ENCODE measurements around the gene CBY3. TPM values are rescaled to one million over a fixed set of nuclear protein-coding genes. Genes with fewer than 3 reads are reported as not detected.
"Not testable (repeated sequence)": the region's sequence is repeated elsewhere in the genome, so short reads cannot be mapped to it uniquely, and the experiment has no call there.

CBY3 gene
- total and polyA plus RNA-seq, 2 of the 13 experiments (the other 11 are each of a cell fraction or from before 2014, with no cell fraction given), result not detected

DNA sequence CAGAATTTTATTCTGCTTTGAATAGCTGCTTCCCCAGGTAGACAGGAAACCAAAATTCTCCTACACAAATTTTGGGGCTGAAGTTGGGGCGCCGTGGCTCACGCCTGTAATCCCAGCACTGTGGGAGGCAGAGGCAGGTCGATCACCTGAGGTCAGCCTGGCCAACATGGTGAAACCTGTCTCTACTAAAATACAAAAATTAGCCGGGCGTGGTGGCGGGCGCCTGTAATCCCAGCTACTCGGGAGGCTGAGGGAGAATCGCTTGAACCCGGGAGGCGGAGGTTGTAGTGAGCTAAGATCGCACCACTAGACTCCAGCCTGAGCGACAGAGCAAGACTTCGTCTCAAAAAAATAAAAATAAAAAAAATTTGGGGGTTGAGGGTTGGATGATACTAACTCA is 16.7 kb upstream of the CBY3 start:
- CTCF ChIA-PET (ENCODE audit: low intra/inter-chr PET ratio, low total read pairs); BruUV-seq (replicated peaks); ATAC-seq; FAIRE-seq; in situ Hi-C loops (cut with HindIII; ENCODE audit: extremely low pct_ligation_motif_present, low pct_unique_long_range_greater_than_20kb); H3K27me3 ChIP-seq (ENCODE audit: control insufficient read depth in 1 of 2, insufficient read depth in 2 of 2, low read length in 2 of 2); H2AFZ ChIP-seq (ENCODE audit: low read length); H3K36me3 ChIP-seq (replicated peaks in 1 of 2; ENCODE audit: control insufficient read depth in 1 of 2, insufficient read depth in 2 of 2, low read length in 2 of 2); H3K9me3 ChIP-seq (ENCODE audit: low read length); DNase-seq (ENCODE audit: low spot score): not testable (repeated sequence)
- peak overlapping the region; percentile 93 for H3K9ac ChIP-seq (ENCODE audit: insufficient read depth, low read depth, low read length)
- H4K20me1 ChIP-seq (ENCODE audit: insufficient read depth, low read length), result peaks cover 23% of the 10 kb centered on the region
- intact Hi-C loops (cut with micrococcal nuclease; ENCODE audit: unreplicated experiment), result loop anchor here (5.0 kb wide), 1 partner anchor 75 kb away; the partner anchor contains the start of gene HNRNPH1
- peak overlapping the region; percentile 88 for H3K4me2 ChIP-seq (ENCODE audit: low read depth, low read length)
- peak overlapping the region; percentile 64 to 86 (median 71); a peak in 5 of 6 replicates for H3K4me3 ChIP-seq (replicated peaks in 1 of 3; ENCODE audit: insufficient read depth in 1 of 3, low read depth in 2 of 3, low read length in 3 of 3)
- H3K27ac ChIP-seq (ENCODE audit: extremely low read length, insufficient read depth, low read length), result peak overlapping the region; percentile 96
- WGBS (ENCODE audit: low lambda C conversion rate), result 88% methylated on average over 15 of the region's 15 CpGs
- TF ChIP-seq ZNF615 (CRISPR knock-in tag; IDR thresholded peaks at IDR 0.05; ENCODE audit: borderline replicate concordance), result 0 out of 2 replicates have a peak, but pooled peaks have one; percentile 2
- TF ChIP-seq ZNF460 (CRISPR knock-in tag; IDR thresholded peaks at IDR 0.05; ENCODE audit: borderline replicate concordance), result peak; percentile 71; the same call in 1 of the 2 replicates
- TF ChIP-seq ZBTB38 (CRISPR knock-in tag; IDR thresholded peaks at IDR 0.05), result 0 out of 2 replicates have a peak, but pooled peaks have one; percentile 64
- POLR2A ChIA-PET, result interaction anchor here (1.1 to 2.8 kb wide), 4 partner anchors 17 to 74 kb away, joined by 3 to 31 read pairs (median 6); partner anchors contain the start of genes CBY3 and HNRNPH1
- peaks cover 45% of the 10 kb centered on the region for H3K4me1 ChIP-seq (ENCODE audit: insufficient read depth, low read length)
- peaks cover 42% of the 10 kb centered on the region for H3K79me2 ChIP-seq (ENCODE audit: insufficient read depth, low read length)

DNA sequence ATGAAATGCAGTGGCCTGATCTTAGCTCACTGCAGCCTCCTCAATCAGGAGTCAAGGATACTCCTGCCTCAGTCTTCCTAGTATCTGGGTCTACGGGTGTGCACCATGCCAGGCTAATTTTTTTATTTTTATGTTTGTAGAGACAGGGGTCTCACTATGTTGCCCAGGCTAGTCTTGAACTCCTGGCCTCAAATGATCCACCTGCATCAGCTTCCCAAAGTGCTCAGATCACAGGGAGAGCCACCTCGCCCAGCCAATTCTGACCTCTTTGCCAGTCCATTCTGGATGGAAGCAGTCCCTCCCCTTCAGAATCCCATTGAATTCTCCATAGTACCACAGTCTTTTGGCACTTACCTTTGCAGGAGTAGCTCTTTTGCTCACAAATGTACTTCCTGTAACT is 16.3 kb upstream of the CBY3 start:
- intact Hi-C loops (cut with micrococcal nuclease; ENCODE audit: unreplicated experiment), result loop anchor here (5.0 kb wide), 1 partner anchor 75 kb away; the partner anchor contains the start of gene HNRNPH1
- Histone ChIP-seq H3K4me1 (ENCODE audit: insufficient read depth, low read length) (peaks cover 41% of the 10 kb centered on the region), H3K27me3 (ENCODE audit: control insufficient read depth in 1 of 2, insufficient read depth in 2 of 2, low read length in 2 of 2) (no peaks in the 10 kb centered on the region; a peak in 1 of 5 replicates), H3K9ac (ENCODE audit: insufficient read depth, low read depth, low read length) (peak overlapping the region; percentile 93; the same call in 1 of the 2 replicates), H3K4me3 (replicated peaks in 1 of 3; ENCODE audit: insufficient read depth in 1 of 3, low read depth in 2 of 3, low read length in 3 of 3) (no peak overlapping the region), H3K9me3 (ENCODE audit: low read length) (no peaks in the 10 kb centered on the region), H4K20me1 (ENCODE audit: insufficient read depth, low read length) (peaks cover 22% of the 10 kb centered on the region), H3K79me2 (ENCODE audit: insufficient read depth, low read length) (peaks cover 38% of the 10 kb centered on the region), H3K27ac (ENCODE audit: extremely low read length, insufficient read depth, low read length) (peak overlapping the region; percentile 96), H2AFZ (ENCODE audit: low read length) (no peak overlapping the region), H3K36me3 (replicated peaks in 1 of 2; ENCODE audit: control insufficient read depth in 1 of 2, insufficient read depth in 2 of 2, low read length in 2 of 2) (no peaks in the 10 kb centered on the region), H3K4me2 (ENCODE audit: low read depth, low read length) (peak overlapping the region; percentile 52)
- DNase-seq (ENCODE audit: low spot score) (no peak), ATAC-seq (no peak), FAIRE-seq (no peak)
- BruUV-seq (replicated peaks), result no TSS peak
- ChIA-PET CTCF (ENCODE audit: low intra/inter-chr PET ratio, low total read pairs) (no interaction called here), POLR2A (interaction anchor here (1.1 to 2.8 kb wide), 4 partner anchors 16 to 73 kb away, joined by 3 to 31 read pairs (median 6); partner anchors contain the start of genes CBY3 and HNRNPH1)
- in situ Hi-C loops (cut with HindIII; ENCODE audit: extremely low pct_ligation_motif_present, low pct_unique_long_range_greater_than_20kb), result no loop called here
- WGBS (ENCODE audit: low lambda C conversion rate), result 75% methylated on average over 2 of the region's 2 CpGs
- TF ChIP-seq ZNF770 (CRISPR knock-in tag; IDR thresholded peaks at IDR 0.05), result no peak
- TF ChIP-seq ZNF121 (CRISPR knock-in tag; IDR thresholded peaks at IDR 0.05), result peak; percentile 77; the same call in 1 of the 2 replicates

All from HepG2 (cell line).